Hindlimb muscle (tissue), 1 donor: Measurements from ENCODE around the gene KRTAP12-4. TPM values are rescaled to one million over a fixed set of nuclear protein-coding genes. Genes with fewer than 3 reads are reported as not detected.
"Not testable (repeated sequence)": the region's sequence is repeated elsewhere in the genome, so short reads cannot be mapped to it uniquely, and the experiment has no call there.

Experiments used
- DNase-seq: peaks from one replicate; pipeline ENCODE4 v3.0.0-alpha.2; 2013
- polyA plus RNA-seq: library from polyadenylated mRNA; unstranded; fragments of 120-200 nt; gene quantifications from one replicate; pipeline ENCODE4 v1.2.1, GENCODE V29; 2013; ENCODE audit not compliant: insufficient read length

KRTAP12-4 gene
- polyA plus RNA-seq, 1 donor, result not detected

- no peak for DNase-seq
Measured at GRCh38 chr21:44630440-44630839, 24.0 kb downstream of the KRTAP12-4 start.

- DNase-seq, result no peak
Measured at GRCh38 chr21:44628707-44629391, 25.6 kb downstream of the KRTAP12-4 start.

- not testable (repeated sequence) for DNase-seq
Measured at GRCh38 chr21:44627831-44628233, 26.6 kb downstream of the KRTAP12-4 start.

GRCh38 chr21:44627181-44627822 is 27.2 kb downstream of the KRTAP12-4 start:
- DNase-seq, result not testable (repeated sequence)

- DNase-seq, result no peak
Measured at GRCh38 chr21:44626673-44627143, 27.8 kb downstream of the KRTAP12-4 start, which contains the start of gene KRTAP10-9. Gene KRTAP10-9, plus strand, starts transcription at chr21:44627093. Its CDS starts 79 bp downstream, at chr21:44627172.

GRCh38 chr21:44626262-44626661 is 28.2 kb downstream of the KRTAP12-4 start:
- no peak for DNase-seq

GRCh38 chr21:44625756-44626155 is 28.7 kb downstream of the KRTAP12-4 start:
- DNase-seq, result no peak

GRCh38 chr21:44623575-44623974 is 30.9 kb downstream of the KRTAP12-4 start:
- no peak for DNase-seq

- no peak for DNase-seq
Measured at GRCh38 chr21:44619886-44620285, 34.6 kb downstream of the KRTAP12-4 start.

GRCh38 chr21:44618909-44619308 is 35.5 kb downstream of the KRTAP12-4 start:
- DNase-seq, result no peak

GRCh38 chr21:44618504-44618903 is 36.0 kb downstream of the KRTAP12-4 start:
- no peak for DNase-seq

GRCh38 chr21:44617071-44617501 is 37.4 kb downstream of the KRTAP12-4 start:
- DNase-seq, result no peak

GRCh38 chr21:44616591-44616926 is 37.9 kb downstream of the KRTAP12-4 start:
- no peak for DNase-seq

GRCh38 chr21:44615911-44616590 is 38.4 kb downstream of the KRTAP12-4 start:
- DNase-seq, result no peak

- DNase-seq, result no peak
Measured at GRCh38 chr21:44615466-44615865, 39.0 kb downstream of the KRTAP12-4 start.

GRCh38 chr21:44614961-44615391 is 39.5 kb downstream of the KRTAP12-4 start:
- DNase-seq, result no peak

GRCh38 chr21:44614161-44614631 is 40.3 kb downstream of the KRTAP12-4 start:
- no peak for DNase-seq

GRCh38 chr21:44613386-44614155 is 40.9 kb downstream of the KRTAP12-4 start:
- DNase-seq, result no peak

GRCh38 chr21:44612669-44613229 is 41.7 kb downstream of the KRTAP12-4 start:
- DNase-seq, result no peak

GRCh38 chr21:44612029-44612486 is 42.4 kb downstream of the KRTAP12-4 start, which contains the start of gene KRTAP10-8:
Gene KRTAP10-8, plus strand, starts transcription at chr21:44612079. Its CDS starts 22 bp downstream, at chr21:44612101.
- no peak for DNase-seq

GRCh38 chr21:44611551-44611950 is 42.9 kb downstream of the KRTAP12-4 start:
- no peak for DNase-seq
